B cell (primary cell): Measurements from ENCODE around the gene TNPO2. TPM values are rescaled to one million over a fixed set of nuclear protein-coding genes. Genes with fewer than 3 reads are reported as not detected.

Experiments used
- ATAC-seq: fragments of 200-7000 bp; cut with Tn5 transposase; one replicate; pipeline ENCODE4 v1.10.0; 2021; ENCODE audit warnings: low read depth, mild to moderate bottlenecking, moderate number of reproducible peaks, moderate library complexity
- CTCF ChIA-PET: fragments of 350-600 bp; sonication (Branson Sonifier 250); formaldehyde crosslinking; loops from one replicate; lab custom pipeline; 2021; ENCODE audit warnings: antibody characterized with exemption, inconsistent platforms; lab: Charles Lee
- POLR2A ChIA-PET: fragments of 350-600 bp; sonication (Branson Sonifier 250); formaldehyde crosslinking; loops from one replicate; lab custom pipeline; 2021; ENCODE audit warnings: antibody characterized with exemption; lab: Charles Lee
- DNase-seq: peaks from one replicate; pipeline ENCODE4 v3.0.0; 2013
- H2AFZ ChIP-seq: 2 replicates; pipeline ENCODE4 v1.6.1; 2012; ENCODE audit warnings: mild to moderate bottlenecking, low read depth, low read length; ENCODE audit not compliant: insufficient read depth, poor library complexity, severe bottlenecking
- H3K27ac ChIP-seq, 2 donors: 1 replicate in 1 of 2; 2 replicates in 1 of 2; pipeline ENCODE4 v1.5.1; 2012 to 2013; ENCODE audit warnings: low read length in 2 of 2, mild to moderate bottlenecking in 2 of 2, moderate library complexity in 1 of 2
- H3K27me3 ChIP-seq, 4 experiments: fragments of 200-600 bp in 1 of 4; sonication (generic) in 1 of 4; replicated peaks in 1 of 4; 1 replicate in 2 of 4; 2 replicates in 2 of 4; pipeline versions ENCODE4 v1.6.1 to v1.7.0; 2013 to 2016; ENCODE audit warnings: low read length in 3 of 4, mild to moderate bottlenecking in 2 of 4, mixed read lengths in 1 of 4, moderate library complexity in 1 of 4; ENCODE audit not compliant: insufficient read depth in 4 of 4, control insufficient read depth in 3 of 4; ENCODE audit errors: control extremely low read depth in 1 of 4
- H3K36me3 ChIP-seq, 2 experiments: replicated peaks in 1 of 2; 1 replicate in 1 of 2; 2 replicates in 1 of 2; pipeline versions ENCODE4 v1.6.1 to v1.7.1; 2013; ENCODE audit warnings: low read length in 1 of 2; ENCODE audit not compliant: insufficient read depth in 2 of 2, control insufficient read depth in 1 of 2; ENCODE audit errors: control extremely low read depth in 1 of 2, extremely low read depth in 1 of 2
- H3K4me1 ChIP-seq, 2 donors: fragments of 200-600 bp in 1 of 2; sonication (generic) in 1 of 2; 1 replicate in 1 of 2; 2 replicates in 1 of 2; pipeline versions ENCODE4 v1.5.1 to v1.6.1; 2013 to 2017; ENCODE audit warnings: low read length in 2 of 2; ENCODE audit not compliant: control insufficient read depth in 2 of 2, insufficient read depth in 2 of 2
- H3K4me2 ChIP-seq: replicated peaks from 2 replicates; pipeline ENCODE3; 2012; ENCODE audit warnings: mild to moderate bottlenecking, low read depth, low read length; ENCODE audit not compliant: poor library complexity, severe bottlenecking
- H3K4me3 ChIP-seq, 5 experiments: fragments of 200-600 bp in 1 of 5; sonication (generic) in 1 of 5; 1 replicate in 3 of 5; 2 replicates in 2 of 5; pipeline versions ENCODE4 v1.5.1 to v1.7.0; 2011 to 2016; ENCODE audit warnings: low read length in 4 of 5, mild to moderate bottlenecking in 4 of 5, low read depth in 2 of 5, control low read depth in 1 of 5, moderate library complexity in 1 of 5; ENCODE audit not compliant: insufficient read depth in 1 of 5; ENCODE audit errors: control extremely low read depth in 1 of 5, extremely low read depth in 1 of 5
- H3K79me2 ChIP-seq: fragments of 200-600 bp; sonication (generic); one replicate; pipeline ENCODE4 v1.6.0; 2016; ENCODE audit warnings: low read length; ENCODE audit not compliant: control insufficient read depth, insufficient read depth
- H3K9ac ChIP-seq: fragments of 200-600 bp; sonication (generic); 2 replicates; pipeline ENCODE4 v1.6.1; 2017; ENCODE audit warnings: mild to moderate bottlenecking, low read length, moderate library complexity
- H3K9me3 ChIP-seq, 3 donors: one replicate each; pipeline versions ENCODE4 v1.6.1 to v1.7.1; 2013; ENCODE audit warnings: low read length in 2 of 3; ENCODE audit not compliant: control insufficient read depth in 2 of 3, insufficient read depth in 1 of 3; ENCODE audit errors: control extremely low read depth in 1 of 3
- H4K20me1 ChIP-seq: 2 replicates; pipeline ENCODE4 v1.6.0; 2012; ENCODE audit warnings: mild to moderate bottlenecking, low read length; ENCODE audit not compliant: insufficient read depth, control insufficient read depth, poor library complexity, severe bottlenecking
- H3K27ac Mint-ChIP-seq: one replicate; pipeline ENCODE4 v1.8.0; 2021; ENCODE audit warnings: mixed read lengths
- H3K27me3 Mint-ChIP-seq: one replicate; pipeline ENCODE4 v1.8.0; 2021; ENCODE audit warnings: mixed read lengths
- H3K4me1 Mint-ChIP-seq: one replicate; pipeline ENCODE4 v1.8.0; 2021; ENCODE audit warnings: mixed read lengths
- H3K4me3 Mint-ChIP-seq: one replicate; pipeline ENCODE4 v1.8.0; 2021; ENCODE audit warnings: mixed read lengths
- H3K9me3 Mint-ChIP-seq: one replicate; pipeline ENCODE4 v1.8.0; 2022; ENCODE audit warnings: mixed read lengths; ENCODE audit not compliant: insufficient read depth
- CTCF ChIP-seq: fragments of 200-600 bp; IDR thresholded peaks from one replicate; pipeline ENCODE4 v1.8.0; 2022; ENCODE audit warnings: antibody characterized with exemption, mild to moderate bottlenecking
- EZH2 ChIP-seq: IDR thresholded peaks from 2 replicates; pipeline ENCODE4 v1.6.1; 2012; ENCODE audit warnings: borderline replicate concordance, low read depth, mild to moderate bottlenecking, moderate library complexity, low read length; ENCODE audit not compliant: insufficient read depth, poor library complexity, severe bottlenecking
- WGBS: methylation state at CpG from one replicate; pipeline ENCODE4 v1.1.5; 2013; ENCODE audit warnings: missing lambda C conversion rate; ENCODE audit not compliant: insufficient coverage; 5-methylcytosine and 5-hydroxymethylcytosine counted together
- intact Hi-C: fragments of 100-400 bp; cut with micrococcal nuclease; formaldehyde crosslinking; loops from one replicate; pipeline ENCODE4 v1.10.0; 2022
- polyA plus RNA-seq: library from polyadenylated mRNA; depleted of rRNA; stranded (reverse); fragments of >200 nt; gene quantifications from 2 replicates; pipeline ENCODE4 v1.2.3, GENCODE V29; 2012
- total RNA-seq, 2 donors: library from RNA; stranded (reverse); fragments of 120-200 nt in 1 of 2; gene quantifications; 1 replicate in 1 of 2; 2 replicates in 1 of 2; pipeline versions ENCODE4 v1.2.3 to v1.2.4, GENCODE V29; 2013 to 2022

TNPO2 gene
- total and polyA plus RNA-seq, 2 donors (not counting 1 experiment from before 2014, with no cell fraction given) = 73.7 to 85.6 TPM

- Mint-ChIP-seq H3K9me3 (no peaks in the 10 kb centered on the region), H3K4me1 (peaks cover 38% of the 10 kb centered on the region), H3K27ac (peak overlapping the region; percentile 84), H3K4me3 (peak overlapping the region; percentile 89), H3K27me3 (no peaks in the 10 kb centered on the region)
- peak overlapping the region; percentile 83 for H2AFZ ChIP-seq
- H3K27me3 ChIP-seq = no peaks in the 10 kb centered on the region
- H3K4me1 ChIP-seq = peaks cover 29 to 35% of the 10 kb centered on the region in 2 donors
- intact Hi-C loops = loop anchor here (5.0 kb wide), 2 partner anchors 54 to 86 kb away; partner anchors contain the start of genes MAN2B1, RNASEH2A and WDR83
- H3K27ac ChIP-seq = peak overlapping the region in 1 of 2 donors; percentile 69
- TF ChIP-seq EZH2 (no peak), CTCF (no peak)
- 13% methylated on average over 59 of the region's 59 CpGs for WGBS
- peaks cover 11% of the 10 kb centered on the region for H4K20me1 ChIP-seq
- no peaks in the 10 kb centered on the region for H3K9me3 ChIP-seq
- ChIA-PET CTCF (interaction anchor here (0.7 to 2.1 kb wide), 3 partner anchors 26 to 75 kb away, joined by 4 to 15 read pairs (median 4); no protein-coding TSS in a partner anchor), POLR2A (interaction anchor here (0.8 to 3.6 kb wide), 4 partner anchors 9 to 71 kb away, joined by 3 to 30 read pairs (median 22); partner anchors contain the start of genes DHPS, JUNB and TRIR)
- peak overlapping the region; percentile 12 to 78 (median 70) for H3K4me3 ChIP-seq
- H3K79me2 ChIP-seq = peaks cover 68% of the 10 kb centered on the region
- peak overlapping the region; percentile 85 for H3K9ac ChIP-seq
- peak overlapping the region; percentile 95 for H3K4me2 ChIP-seq
- ATAC-seq (no peak), DNase-seq (no peak)
- H3K36me3 ChIP-seq = peaks cover 2 to 7% of the 10 kb centered on the region in 2 experiments
Observed at GRCh38 chr19:12720851-12721655, 2.7 kb downstream of the TNPO2 start.

- no peak overlapping the region for H2AFZ ChIP-seq
- Mint-ChIP-seq H3K4me1 (peaks cover 38% of the 10 kb centered on the region), H3K27me3 (no peaks in the 10 kb centered on the region), H3K4me3 (peak overlapping the region; percentile 80), H3K27ac (peak overlapping the region; percentile 56), H3K9me3 (no peaks in the 10 kb centered on the region)
- H3K27me3 ChIP-seq = no peaks in the 10 kb centered on the region
- H4K20me1 ChIP-seq = peaks cover 11% of the 10 kb centered on the region
- DNase-seq = no peak
- no peak overlapping the region for H3K27ac ChIP-seq
- peaks cover 2 to 7% of the 10 kb centered on the region in 2 experiments for H3K36me3 ChIP-seq
- H3K4me1 ChIP-seq = peaks cover 29 to 35% of the 10 kb centered on the region in 2 donors
- H3K4me3 ChIP-seq = no peak overlapping the region
- no peak for ATAC-seq
- TF ChIP-seq CTCF = no peak
- peaks cover 75% of the 10 kb centered on the region for H3K79me2 ChIP-seq
- no peaks in the 10 kb centered on the region for H3K9me3 ChIP-seq
- no peak overlapping the region for H3K9ac ChIP-seq
- ChIA-PET CTCF (no interaction called here), POLR2A (interaction anchor here (1.3 kb wide), 1 partner anchor 13 kb away, joined by 5 read pairs; no protein-coding TSS in a partner anchor)
- WGBS = 95% methylated on average over 6 of the region's 10 CpGs
- H3K4me2 ChIP-seq = peak overlapping the region; percentile 95
- intact Hi-C loops = loop anchor here (5.0 kb wide), 2 partner anchors 53 to 87 kb away; partner anchors contain the start of genes MAN2B1, RNASEH2A and WDR83
Observed at GRCh38 chr19:12720296-12720695, 3.4 kb downstream of the TNPO2 start.
